H54 (cell line): ENCODE measurements around the gene CAMKMT.
A peak's percentile ranks its signal among the peaks of the same experiment; 100 is the strongest.

ENCODE experiments used
- DNase-seq: peaks from one replicate; pipeline ENCODE4 v3.0.0; 2011; ENCODE audit warnings: low spot score, mixed read lengths; ENCODE audit not compliant: insufficient read length
- FAIRE-seq: peaks from 3 replicates; lab custom pipeline; 2011; peaks lifted over from hg19 to GRCh38; lab: Jason Lieb, UNC
- POLR2A ChIP-seq: IDR thresholded peaks from 2 replicates; pipeline ENCODE4 v1.6.1; 2011; ENCODE audit warnings: low read depth, mild to moderate bottlenecking, low read length

Gene CAMKMT

DNA sequence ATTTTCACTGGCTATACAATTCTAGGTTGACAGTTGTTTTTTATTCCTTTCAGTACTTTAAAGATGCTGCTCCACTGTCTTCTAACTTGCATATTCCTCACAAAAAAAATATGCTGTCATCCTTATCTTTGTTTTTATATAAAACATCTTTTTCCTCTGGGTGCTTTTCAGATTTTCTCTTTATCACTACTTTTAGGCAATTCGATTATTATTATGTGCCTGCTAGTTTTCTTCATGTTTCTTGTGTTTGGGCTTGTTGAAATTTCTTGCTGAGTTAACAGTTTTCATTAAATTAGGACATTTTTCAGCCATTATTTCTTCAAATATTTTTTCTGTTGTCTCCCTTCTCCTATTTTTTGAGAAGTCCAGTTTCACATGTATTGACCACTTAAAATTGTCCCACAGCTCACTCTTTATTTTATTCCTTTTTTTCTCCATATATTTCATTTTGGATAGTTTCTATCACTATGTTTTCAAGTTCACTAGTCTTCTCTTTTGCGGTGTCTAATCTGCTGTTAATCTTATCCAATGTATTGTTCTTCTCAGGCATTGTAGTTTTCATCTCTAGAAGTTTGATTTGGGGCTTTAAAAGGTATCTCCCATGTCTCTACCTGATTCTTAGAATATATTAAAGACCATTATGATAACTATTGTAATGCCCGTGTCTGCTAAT is 374.7 kb downstream of the CAMKMT start:
- DNase-seq: no peak
- no peak for TF ChIP-seq POLR2A
- no peak for FAIRE-seq

DNA sequence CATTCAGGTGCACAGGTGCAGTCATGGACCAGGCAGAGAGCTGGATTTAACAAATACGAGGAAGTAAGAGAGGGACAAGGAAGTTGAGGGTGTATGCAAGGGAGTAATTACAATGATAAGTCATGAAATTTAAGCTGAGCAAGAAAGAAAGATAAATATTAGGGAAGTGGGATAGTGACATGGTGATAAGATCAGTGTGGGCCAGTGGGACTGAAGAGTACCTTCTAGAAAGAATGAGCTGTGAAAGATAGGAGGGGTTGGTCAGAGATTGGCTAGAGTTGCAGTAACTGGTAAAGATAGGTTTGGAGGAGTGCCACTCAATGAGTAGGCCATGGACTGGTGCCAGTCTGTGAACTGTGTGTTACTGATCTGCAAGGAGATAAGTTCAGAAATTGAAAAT is 378.9 kb downstream of the CAMKMT start:
- no peak for DNase-seq
- peak; percentile 33 for FAIRE-seq

DNA sequence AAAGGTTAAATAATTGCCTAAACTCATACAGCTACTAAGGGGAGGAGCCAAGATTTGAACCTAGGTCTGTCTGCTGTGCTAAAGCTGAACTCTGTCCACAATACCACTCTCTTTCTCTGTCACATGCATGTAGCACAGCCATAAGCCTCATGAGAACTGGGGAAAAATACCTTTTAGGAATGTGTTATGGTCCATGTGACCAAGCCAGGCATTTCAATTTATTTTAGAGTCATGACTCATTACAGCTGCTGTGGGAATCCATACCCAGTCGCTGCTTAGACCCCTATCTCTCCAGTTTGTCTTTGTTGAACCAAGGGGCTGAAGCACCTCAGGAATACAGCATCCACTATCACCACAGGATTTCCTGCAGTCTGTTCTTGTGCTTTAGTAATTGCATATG is 379.8 kb downstream of the CAMKMT start:
- DNase-seq (no peak), FAIRE-seq (no peak)
- TF ChIP-seq POLR2A: no peak

More for the DNA sequence above, 378.9 kb downstream of the CAMKMT start:
- no peak for TF ChIP-seq POLR2A

DNA sequence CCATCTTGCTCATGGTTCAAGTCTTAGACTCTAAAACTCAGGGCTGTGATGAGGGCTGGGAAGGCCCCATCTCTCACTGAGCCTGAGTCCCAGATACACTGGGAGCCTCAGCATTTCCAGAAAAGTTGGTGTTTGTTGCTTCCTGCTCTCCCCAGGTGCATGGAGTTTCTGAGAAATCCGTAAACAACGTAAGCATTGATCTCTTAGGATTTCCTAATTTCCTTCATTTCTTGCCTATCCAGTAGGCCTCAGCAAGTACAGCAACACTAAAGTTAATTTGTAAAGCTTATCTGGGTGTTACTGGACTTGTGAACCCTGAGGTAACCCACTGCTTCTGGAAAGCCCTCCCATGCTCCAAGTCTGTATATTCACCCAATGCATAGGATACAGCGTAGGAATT is 380.3 kb downstream of the CAMKMT start:
- no peak for TF ChIP-seq POLR2A
- FAIRE-seq (no peak), DNase-seq (no peak)

DNA sequence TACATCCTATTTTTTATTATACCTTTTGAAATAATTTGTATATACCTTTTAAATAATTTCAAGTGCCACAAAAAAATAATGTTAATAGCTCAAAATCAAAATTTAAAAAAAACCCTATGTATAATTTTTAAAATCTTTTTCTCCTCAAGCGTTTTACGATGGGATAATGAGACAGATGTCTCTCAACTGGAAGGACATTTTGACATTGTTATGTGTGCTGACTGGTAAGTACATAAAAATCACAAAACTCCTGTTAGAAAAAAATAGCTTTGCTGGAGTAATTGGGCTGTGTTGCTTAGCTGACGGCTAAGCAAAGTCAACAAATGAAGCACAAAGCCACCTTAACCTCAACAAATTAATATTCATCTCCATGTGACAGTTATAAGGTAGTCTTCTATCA is 381.7 kb downstream of the CAMKMT start:
- no peak for FAIRE-seq
- DNase-seq: no peak
- no peak for TF ChIP-seq POLR2A

DNA sequence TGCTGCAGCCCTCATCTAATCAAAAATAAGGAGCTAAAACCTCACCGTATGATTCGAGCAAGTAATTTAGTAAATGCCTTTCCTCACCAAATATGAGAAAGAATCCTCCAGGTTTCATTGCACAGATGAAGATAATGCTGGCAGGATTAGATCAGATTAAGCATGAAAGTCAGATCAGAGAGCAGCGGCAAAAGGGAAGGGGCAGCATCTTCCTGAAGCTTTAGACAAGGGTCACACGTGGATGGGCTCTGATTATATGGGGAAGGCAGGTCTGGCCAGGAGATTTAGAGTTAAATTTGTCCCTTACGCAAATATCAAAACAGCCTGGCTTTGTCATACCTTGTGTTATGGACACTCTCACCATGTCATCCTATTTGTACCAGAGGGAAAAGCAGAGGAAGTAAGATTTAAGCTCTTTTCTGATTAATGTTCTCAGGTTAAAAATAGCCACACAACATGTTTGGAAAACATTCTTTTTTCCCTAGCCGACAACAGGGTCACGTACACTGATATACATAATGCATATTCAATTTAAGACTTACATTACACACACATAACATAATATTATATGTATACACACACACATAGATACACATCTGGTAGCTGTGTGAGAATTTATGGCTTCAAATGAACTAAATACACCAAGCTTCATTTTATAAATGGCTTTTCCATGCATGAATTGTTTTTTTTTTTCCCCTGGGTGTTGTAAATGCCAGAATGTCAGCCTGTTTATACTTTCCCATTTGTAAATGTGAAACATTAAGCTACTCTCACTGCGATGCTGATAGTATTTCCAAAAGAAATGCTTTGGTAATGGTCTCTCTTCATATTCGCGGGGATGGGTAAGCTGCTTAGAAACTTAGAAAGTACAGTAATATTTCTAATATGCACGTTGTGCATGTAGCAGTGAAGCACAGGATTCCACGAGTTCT is 383.5 kb downstream of the CAMKMT start:
- TF ChIP-seq POLR2A: no peak
- FAIRE-seq: no peak
- DNase-seq: no peak

DNA sequence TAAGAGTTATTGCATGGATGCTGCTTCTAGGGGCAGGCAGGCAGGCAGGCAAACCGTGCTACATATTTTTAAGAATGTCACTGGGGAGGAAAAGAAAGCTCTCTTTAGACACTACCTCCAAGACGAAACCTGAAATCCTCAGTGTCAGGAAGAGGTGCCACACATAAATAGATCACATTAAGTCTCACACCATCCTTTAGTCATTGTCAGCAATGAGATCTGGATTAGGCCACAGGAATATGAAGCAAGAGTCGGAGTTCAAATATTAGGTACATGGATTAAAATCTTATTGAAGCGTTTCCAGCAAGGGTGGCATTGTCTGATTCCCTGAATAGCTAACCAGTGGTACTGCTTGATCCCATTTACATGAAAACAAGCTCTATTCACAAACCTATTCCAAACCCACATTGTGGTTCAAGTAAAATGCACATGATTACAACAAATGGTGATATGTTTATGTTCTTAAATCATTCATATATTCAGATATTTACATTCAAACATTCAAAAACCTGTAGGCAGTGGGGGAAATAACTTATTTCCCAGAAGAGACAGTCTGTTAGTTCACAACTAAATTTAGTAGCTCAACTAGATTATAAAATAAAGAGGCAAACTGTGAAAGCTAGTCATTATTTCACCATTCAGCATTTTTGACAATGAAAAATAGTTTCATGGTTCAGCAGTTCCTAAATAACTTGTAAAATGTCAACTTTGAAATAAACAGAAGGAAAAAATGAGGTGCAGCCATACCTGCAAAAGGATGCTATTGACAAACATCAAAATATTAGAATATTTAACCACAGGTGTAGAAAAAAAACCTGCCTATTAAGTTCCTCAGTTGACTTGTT is 384.4 kb downstream of the CAMKMT start:
- DNase-seq: no peak
- TF ChIP-seq POLR2A: no peak
- no peak for FAIRE-seq

DNA sequence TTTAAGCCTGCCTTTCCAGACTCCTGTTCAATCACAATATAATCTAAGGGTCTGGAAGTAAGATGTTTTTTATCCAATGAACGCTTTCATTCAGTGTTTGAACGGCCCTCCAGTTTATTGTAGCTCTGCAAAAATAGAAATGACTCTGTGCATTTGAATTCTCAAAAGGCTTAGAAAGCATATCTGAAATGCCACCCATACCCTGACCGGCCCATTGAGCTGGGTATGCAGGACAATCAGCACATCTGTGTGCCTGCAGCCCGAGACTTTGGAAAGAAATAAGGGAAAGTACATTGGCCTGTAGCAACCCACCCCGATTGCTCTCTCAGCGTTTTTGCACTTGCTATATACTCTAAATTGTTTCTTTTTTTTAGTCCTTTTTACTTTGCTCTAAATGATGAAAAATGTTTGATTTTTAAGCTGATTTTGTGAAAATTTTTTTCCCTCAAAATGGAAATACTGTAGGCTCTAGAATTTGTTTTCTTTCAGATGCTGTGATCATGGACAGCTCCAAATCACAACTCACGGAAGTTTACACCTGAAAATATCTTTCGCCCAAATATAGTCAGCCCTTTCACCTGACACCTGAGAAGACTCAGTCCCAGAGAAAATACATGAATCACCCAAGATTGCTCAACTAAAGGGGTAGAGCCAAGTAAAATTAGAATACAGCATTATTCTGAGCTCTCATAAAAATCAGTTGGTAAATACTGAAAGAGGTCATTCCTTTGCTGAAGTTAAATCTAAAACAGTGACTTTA is 385.3 kb downstream of the CAMKMT start:
- no peak for DNase-seq

DNA sequence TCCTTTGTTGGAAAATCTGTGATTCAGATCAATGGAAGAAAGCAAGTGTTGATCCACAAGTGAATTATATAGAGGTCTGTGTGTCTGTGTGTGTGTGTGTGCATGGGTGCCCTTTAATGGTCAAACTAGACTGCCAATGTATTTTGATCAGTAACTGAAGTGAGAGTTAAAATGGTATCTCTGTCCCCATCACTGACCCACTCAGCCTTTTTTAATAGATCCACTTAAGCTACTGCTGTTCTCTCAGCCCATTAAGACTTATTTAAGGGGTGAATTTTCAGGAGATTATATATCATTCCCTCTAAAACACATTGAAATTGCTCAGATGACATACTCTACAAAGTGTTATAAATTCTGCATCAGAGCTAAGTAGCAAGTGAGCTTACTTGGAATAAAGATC is 386.0 kb downstream of the CAMKMT start:
- no peak for FAIRE-seq
- no peak for DNase-seq
- no peak for TF ChIP-seq POLR2A

More for the DNA sequence above, 385.3 kb downstream of the CAMKMT start:
- FAIRE-seq: no peak
- no peak for TF ChIP-seq POLR2A

DNA sequence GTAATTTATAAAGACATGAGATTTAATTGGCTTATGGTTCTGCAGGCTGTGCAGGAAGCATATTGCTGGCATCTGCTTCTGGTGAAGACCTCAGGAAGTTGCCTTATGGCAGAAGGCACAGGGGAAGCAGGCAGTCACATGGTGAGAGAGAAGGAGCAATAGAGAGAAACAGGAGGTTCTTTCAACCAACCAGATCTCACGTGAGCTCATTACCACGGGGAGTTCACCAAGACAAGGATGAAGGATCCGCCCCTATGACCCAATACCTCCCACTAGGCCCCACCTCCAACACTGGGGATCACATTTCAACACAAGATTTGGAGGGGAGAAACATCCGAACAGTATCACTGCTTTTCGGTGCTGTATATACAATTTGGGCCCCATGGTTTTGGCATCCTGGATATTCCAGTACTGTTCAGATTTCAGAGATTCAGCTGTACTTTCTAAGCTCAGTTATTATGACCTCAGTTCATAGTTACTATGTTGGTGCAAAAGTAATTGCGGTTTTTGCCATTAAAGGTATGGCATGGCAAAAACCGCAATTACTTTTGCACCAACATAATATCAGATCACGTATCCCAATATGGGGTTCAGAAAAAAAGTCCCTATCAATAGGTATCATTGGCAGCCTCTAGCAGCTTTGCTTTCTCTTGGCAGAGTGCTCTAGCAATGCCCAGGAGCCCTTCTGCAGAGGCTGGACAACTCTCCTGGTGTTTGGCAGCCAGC is 390.2 kb downstream of the CAMKMT start:
- DNase-seq (no peak), FAIRE-seq (no peak)
- TF ChIP-seq POLR2A: no peak

DNA sequence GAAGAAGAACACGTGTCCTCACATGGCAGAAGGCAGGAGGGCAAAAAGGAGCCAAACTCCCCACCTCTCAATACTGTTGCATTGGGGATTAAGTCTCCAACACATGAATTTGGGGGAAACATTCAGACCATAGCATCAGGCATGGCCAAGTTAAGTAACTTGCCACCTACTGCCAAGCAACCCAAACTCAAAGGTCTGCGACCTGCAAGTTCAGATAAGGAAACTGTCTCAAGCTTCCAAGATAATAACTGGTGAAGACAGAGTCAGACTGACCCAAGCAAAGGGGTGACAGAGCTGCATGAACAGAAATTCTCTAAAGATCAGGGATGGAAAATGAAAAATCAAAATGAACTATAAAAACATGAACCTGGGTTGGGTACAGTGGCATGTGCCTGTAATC is 391.0 kb downstream of the CAMKMT start:
- FAIRE-seq: no peak
- no peak for TF ChIP-seq POLR2A
- no peak for DNase-seq

DNA sequence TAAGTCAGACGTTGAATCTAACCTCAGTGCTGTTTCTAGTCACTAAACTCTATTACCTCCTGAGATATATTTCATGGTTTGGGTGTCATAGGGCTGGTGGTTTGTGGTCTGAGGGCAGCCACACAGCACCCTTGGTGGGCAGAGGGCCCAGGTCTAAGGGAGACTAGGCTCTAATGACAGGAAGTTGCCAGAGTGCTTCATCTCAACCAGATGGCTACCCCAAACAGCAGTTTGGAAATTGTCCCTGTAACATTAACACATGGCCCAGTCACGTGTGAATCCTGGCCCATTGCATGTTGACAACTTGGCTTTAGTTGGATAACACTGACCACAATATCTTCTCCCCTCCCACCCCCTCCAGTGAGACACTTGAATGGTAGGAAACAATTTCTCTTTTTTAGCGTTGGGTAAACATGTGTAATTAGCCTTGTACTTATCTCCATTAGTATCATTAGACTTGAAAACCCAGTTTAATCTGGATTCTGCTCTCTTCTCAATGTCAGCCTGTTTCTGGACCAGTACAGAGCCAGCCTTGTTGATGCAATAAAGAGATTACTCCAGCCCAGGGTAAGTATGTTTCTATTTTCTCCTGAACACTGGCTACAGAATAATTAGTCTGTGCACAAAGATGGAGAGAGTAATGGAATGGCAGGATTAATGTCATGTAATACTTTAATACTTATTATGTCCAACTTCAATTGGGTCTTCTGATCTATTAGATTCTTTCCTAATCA is 392.0 kb downstream of the CAMKMT start:
- FAIRE-seq (no peak), DNase-seq (no peak)

DNA sequence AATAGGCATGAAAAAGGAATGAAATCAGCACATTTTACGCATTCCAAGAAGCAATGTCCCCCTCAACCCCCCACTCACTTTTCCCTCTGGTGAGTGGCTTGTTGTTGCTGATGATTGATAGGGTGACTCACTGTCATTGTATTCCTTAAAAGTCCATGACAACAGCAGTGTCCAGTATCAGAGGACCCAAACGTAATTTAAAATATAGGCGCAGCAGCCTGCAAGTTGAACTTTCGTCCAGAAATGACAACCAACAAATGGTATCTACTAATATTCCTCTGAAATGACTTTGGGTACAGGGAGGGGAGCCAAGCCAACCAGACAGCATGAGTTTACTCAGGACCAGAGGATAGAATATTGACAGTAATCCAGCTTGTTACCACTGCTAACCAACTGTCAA is 396.8 kb downstream of the CAMKMT start:
- FAIRE-seq: no peak
- no peak for DNase-seq
- no peak for TF ChIP-seq POLR2A

More for the DNA sequence above, 392.0 kb downstream of the CAMKMT start:
- no peak for TF ChIP-seq POLR2A
